Left renal pelvis (tissue), 4 donors: ENCODE results near the gene KMT2B. TPM values are rescaled to one million over a fixed set of nuclear protein-coding genes. Genes with fewer than 3 reads are reported as not detected.

Experiments
- DNase-seq, 4 donors: peaks; one replicate each; pipeline ENCODE4 v3.0.0-alpha.2; 2013; ENCODE audit warnings: low read depth in 4 of 4, low spot score in 3 of 4
- polyA plus RNA-seq, 4 donors: library from polyadenylated mRNA; unstranded; fragments of 120-200 nt; gene quantifications; one replicate each; pipeline ENCODE4 v1.2.1, GENCODE V29; 2013; ENCODE audit not compliant: insufficient read length in 4 of 4

The KMT2B gene
- polyA plus RNA-seq, 4 donors, result 25.1 to 42.0 (median 32.8) TPM

DNA sequence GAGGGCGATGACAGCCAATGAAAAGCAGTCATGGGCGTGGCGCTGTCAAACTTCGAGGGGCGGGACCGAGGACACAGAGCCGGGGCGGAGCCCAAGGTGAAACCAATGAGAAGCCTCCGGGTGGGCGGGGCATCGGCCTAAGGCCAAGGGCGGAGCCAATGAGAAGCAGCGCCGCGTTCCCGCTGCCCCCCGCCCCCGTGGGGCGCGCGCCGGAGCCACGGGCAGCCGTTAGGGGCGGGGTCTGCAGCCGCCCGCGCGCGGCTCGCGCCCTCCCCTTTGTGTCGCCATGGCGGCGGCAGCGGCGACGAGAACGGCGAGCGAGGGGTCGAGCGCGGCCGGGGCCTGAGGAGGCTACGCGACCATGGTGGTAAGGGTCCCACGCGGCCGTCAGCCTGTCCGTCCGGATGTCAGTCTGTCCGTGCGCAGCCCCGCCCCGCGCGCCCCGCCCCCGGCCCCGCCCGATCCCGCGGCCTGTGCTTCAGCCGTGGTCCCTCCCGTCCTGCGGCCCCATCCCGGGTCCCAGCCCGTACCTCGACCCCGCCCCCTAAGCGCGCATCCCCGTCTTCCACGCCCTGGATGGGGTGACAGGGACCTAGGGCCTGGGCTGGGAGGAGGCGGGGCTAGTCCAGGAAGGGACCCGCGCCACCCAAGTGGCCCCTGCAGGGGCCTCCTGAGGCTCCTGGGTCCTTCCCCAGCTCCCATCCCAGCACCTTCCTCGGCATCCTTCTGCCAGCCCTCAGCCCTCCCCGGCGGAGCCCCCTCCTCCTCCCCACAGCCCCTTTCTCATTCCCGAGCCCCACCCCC lies 57.7 kb downstream of the KMT2B start, which contains the start of gene ARHGAP33:
ARHGAP33 (plus strand) TSS at position 267 of the 804 bp plus-strand sequence; CDS start at position 362, 95 bp downstream.
- peak; percentile 91 to 96 (median 96) for DNase-seq

- DNase-seq, result no peak
Observed at GRCh38 chr19:35776102-35776788, 58.4 kb downstream of the KMT2B start.

DNA sequence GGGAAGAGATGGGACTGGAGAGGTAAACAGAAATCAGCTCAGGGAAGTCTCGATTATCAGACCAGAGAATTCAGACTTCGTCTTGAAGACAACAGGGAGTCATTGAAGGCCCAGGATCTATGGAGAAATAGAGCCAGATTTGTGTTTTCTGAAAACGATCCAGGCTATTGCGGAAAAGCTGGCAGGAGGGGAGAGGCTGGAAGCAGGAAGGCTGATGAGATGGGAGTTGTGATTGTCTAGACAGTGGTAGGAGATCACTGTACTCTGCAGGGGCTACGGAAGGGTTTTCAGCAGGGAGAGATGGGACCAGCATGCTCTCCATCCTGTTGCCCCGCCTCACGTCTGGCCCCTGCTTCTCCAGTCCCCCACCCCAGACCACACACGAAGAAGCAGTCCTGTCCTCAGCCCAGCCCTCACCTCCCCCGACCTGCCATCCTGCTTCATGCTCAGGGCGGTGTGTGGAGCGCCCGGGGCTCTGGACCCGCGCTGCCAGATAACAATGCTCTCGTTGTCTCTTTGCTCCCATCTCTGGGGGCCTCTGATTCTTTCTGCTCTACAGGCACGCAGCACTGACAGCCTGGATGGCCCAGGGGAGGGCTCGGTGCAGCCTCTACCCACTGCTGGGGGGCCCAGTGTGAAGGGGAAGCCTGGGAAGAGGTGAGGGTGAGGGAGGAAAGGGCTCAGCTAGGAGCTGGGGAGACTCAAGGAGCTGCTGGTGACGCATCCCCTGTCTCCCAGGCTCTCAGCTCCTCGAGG lies 59.5 kb downstream of the KMT2B start:
- DNase-seq, result no peak

DNA sequence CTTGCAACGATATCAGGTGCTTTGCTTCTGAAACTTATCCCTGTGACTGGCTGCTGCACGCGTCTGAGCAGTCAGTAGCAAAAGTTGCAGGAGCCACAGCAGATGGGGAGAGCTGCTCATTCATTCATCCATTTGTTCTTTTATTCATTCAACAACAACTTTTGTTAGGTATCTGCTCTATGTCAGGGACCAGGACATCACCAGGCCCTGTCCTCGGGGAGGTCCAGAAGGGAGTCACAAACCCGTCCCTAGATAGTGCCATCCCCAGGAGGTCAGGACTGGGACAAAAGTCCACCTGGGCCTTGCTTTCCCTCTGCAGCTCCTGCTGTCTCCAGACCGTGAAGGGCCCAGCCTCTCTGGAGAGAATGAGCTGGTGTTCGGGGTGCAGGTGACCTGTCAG lies 60.2 kb downstream of the KMT2B start:
- DNase-seq, result no peak

DNA sequence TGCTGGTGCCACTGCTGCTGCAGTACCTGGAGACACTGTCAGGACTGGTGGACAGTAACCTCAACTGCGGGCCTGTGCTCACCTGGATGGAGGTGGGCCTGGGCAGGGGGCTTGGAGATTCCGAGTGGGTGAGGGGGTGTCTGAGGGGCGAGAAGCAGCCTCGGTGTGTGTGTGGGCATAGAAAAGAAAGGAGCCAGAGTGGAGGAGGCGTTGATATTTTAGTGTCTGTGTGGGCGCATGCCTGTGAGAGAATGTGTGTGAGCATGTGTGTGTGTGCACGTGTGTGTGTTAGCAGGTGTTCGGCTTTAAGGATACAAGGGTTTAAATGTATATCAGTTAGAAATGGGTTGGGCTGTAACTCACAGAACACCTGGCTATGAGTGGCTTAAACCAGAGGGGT lies 61.2 kb downstream of the KMT2B start:
- no peak for DNase-seq

DNA sequence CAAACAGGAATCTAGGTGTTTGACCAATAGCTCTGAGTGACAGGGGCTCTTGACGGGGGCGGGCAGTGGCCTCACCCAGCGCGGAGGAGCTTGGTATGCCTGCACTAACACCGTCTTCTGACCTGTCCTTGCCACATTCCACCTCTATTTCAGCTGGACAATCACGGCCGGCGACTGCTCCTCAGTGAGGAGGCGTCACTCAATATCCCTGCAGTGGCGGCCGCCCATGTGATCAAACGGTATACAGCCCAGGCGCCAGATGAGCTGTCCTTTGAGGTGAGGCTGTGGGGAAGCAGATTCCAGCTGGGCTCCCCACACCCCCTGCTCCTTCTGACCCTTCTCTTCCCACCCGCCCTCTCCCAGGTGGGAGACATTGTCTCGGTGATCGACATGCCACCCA lies 62.3 kb downstream of the KMT2B start:
- DNase-seq, result no peak

GRCh38 chr19:35780717-35781116 lies 62.9 kb downstream of the KMT2B start:
- DNase-seq, result no peak

GRCh38 chr19:35781650-35782049 lies 63.8 kb downstream of the KMT2B start:
- DNase-seq, result no peak

GRCh38 chr19:35782589-35782988 lies 64.8 kb downstream of the KMT2B start:
- no peak for DNase-seq

DNA sequence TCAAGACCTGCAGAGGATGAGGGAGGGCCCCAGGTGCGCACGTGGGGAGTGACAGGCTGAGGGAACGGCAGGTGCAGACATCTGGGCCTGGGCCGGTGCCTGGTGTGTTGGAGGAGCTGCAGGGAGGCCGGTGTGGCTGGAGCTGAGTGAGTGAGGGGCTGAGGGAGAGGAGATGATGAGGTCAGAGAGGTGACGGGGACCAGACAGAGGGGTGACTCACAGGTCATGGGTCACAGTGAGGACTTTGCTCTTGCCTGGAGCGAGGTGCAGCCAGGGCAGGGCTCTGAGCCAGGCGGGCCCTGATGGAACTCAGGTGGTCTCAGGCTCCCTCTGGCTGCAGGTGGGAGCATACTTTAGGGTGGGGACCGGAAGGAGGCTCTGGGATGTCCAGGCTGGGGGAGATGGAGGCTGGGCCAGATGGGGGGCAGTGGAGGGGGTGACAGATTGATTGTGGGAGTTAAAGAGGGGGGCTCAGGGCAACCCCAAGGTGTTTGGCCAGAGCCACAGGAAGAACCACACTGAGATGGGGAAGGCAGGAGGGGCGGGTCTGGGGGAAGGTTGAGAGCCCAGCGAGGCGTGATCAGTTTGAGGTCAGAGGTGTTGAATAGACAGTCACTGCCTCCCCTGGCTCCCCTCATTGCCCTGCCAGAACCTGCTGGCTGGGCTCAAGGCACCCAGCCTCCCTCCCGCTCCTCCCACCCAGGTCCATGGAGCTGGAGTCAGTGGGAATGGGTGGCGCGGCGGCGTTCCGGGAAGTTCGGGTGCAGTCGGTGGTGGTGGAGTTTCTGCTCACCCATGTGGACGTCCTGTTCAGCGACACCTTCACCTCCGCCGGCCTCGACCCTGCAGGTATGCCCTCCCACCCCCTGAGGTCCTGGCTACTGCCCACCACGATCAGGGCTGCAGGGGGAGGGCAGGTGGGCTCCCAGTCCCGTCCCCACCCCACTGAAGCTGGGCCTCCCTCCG lies 65.9 kb downstream of the KMT2B start:
- no peak for DNase-seq

- no peak for DNase-seq
Observed at GRCh38 chr19:35784503-35785338, 66.9 kb downstream of the KMT2B start.

- no peak for DNase-seq
Observed at GRCh38 chr19:35785339-35785627, 67.5 kb downstream of the KMT2B start.

GRCh38 chr19:35786299-35787160 lies 68.7 kb downstream of the KMT2B start:
- no peak for DNase-seq

GRCh38 chr19:35787227-35787799 lies 69.5 kb downstream of the KMT2B start:
- DNase-seq, result no peak
